Parathyroid adenoma (tissue), 2 donors: ENCODE data around the gene LRRC32.
A peak's percentile ranks its signal among the peaks of the same experiment; 100 is the strongest.

Source experiments
- H2AFZ ChIP-seq: fragments of 300-600 bp; sonication (generic); one replicate; pipeline ENCODE4 v1.7.0; 2017; ENCODE audit warnings: antibody characterized with exemption, mild to moderate bottlenecking
- H3K27ac ChIP-seq: fragments of 300-600 bp; sonication (generic); one replicate; pipeline ENCODE4 v1.7.0; 2017
- H3K27me3 ChIP-seq: fragments of 300-600 bp; sonication (generic); one replicate; pipeline ENCODE4 v1.7.0; 2017; ENCODE audit warnings: low read length; ENCODE audit not compliant: control insufficient read depth, insufficient read depth
- H3K36me3 ChIP-seq: fragments of 300-600 bp; sonication (generic); one replicate; pipeline ENCODE4 v1.7.0; 2017; ENCODE audit warnings: low read length; ENCODE audit not compliant: control insufficient read depth, insufficient read depth
- H3K4me1 ChIP-seq: fragments of 300-600 bp; sonication (generic); one replicate; pipeline ENCODE4 v1.7.0; 2017; ENCODE audit warnings: control low read depth
- H3K4me2 ChIP-seq: fragments of 300-600 bp; sonication (generic); one replicate; pipeline ENCODE4 v1.7.0; 2017; ENCODE audit warnings: low read length
- H3K4me3 ChIP-seq: fragments of 300-600 bp; sonication (generic); one replicate; pipeline ENCODE4 v1.7.0; 2017; ENCODE audit warnings: low read depth, low read length
- H3K79me2 ChIP-seq: fragments of 300-600 bp; sonication (generic); one replicate; pipeline ENCODE4 v1.7.0; 2017; ENCODE audit warnings: control low read depth
- H3K9ac ChIP-seq: fragments of 300-600 bp; sonication (generic); one replicate; pipeline ENCODE4 v1.7.0; 2017; ENCODE audit warnings: mild to moderate bottlenecking
- H3K9me3 ChIP-seq: fragments of 300-600 bp; sonication (generic); one replicate; pipeline ENCODE4 v1.7.0; 2017; ENCODE audit warnings: low read length; ENCODE audit not compliant: control insufficient read depth
- CTCF ChIP-seq: fragments of 300-600 bp; sonication (generic); IDR thresholded peaks from one replicate; pipeline ENCODE4 v1.7.0; 2017; ENCODE audit warnings: antibody characterized with exemption, mild to moderate bottlenecking
- donor health status: primary hyperparathyroidism.

Gene LRRC32

DNA sequence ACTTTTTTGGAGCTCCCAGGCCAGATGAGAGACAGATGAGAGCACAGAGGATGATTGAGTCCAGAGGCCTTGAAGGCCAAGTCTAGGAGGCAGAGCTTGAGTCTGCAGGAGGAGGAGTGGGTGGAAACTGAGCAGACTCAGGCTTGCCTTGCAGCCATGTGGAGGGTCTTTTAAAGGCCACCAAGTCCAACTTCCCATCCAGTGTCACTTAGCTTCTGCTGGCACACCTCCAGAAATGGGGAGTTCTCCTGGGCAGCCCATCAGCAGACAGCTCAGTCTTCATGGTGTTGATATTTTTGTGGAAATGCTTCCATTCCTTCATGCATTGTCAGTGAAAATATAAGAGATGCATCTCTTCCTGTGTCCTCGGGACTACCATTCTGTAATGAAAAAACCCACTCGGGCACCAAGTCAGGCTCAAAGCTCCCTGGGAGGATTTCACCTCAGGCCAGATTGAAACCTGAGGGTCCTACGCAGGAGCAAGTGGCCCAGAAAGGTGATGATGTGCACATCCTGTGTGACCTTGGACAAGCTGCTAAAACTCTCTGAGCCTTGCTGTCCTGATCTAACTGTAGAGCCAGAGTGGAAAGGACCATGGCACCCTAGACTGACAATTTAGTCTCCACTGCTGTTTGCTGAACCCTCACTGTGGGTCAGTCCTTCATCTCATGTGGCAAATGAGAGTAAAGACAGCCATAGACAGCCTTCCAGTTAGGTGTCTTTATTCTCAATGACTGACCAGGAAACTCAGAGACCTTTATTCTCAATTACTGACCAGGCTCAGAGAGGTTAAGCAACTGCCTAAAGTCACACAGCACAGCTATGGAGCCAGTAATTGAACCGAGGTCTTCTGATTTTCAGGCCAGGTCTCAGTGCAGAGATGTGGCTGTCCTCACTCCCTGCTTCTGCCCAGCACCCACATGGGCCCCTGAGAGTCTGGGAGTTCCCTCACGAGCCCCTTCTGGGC is 2.9 kb upstream of the LRRC32 start:
- Histone ChIP-seq H3K4me1 (no peaks in the 10 kb centered on the region), H3K36me3 (no peaks in the 10 kb centered on the region), H3K4me2 (no peak overlapping the region), H3K9me3 (no peaks in the 10 kb centered on the region), H3K27me3 (no peaks in the 10 kb centered on the region), H3K79me2 (no peaks in the 10 kb centered on the region), H3K27ac (no peak overlapping the region), H3K4me3 (no peak overlapping the region), H2AFZ (no peak overlapping the region), H3K9ac (no peak overlapping the region)
- no peak for TF ChIP-seq CTCF

DNA sequence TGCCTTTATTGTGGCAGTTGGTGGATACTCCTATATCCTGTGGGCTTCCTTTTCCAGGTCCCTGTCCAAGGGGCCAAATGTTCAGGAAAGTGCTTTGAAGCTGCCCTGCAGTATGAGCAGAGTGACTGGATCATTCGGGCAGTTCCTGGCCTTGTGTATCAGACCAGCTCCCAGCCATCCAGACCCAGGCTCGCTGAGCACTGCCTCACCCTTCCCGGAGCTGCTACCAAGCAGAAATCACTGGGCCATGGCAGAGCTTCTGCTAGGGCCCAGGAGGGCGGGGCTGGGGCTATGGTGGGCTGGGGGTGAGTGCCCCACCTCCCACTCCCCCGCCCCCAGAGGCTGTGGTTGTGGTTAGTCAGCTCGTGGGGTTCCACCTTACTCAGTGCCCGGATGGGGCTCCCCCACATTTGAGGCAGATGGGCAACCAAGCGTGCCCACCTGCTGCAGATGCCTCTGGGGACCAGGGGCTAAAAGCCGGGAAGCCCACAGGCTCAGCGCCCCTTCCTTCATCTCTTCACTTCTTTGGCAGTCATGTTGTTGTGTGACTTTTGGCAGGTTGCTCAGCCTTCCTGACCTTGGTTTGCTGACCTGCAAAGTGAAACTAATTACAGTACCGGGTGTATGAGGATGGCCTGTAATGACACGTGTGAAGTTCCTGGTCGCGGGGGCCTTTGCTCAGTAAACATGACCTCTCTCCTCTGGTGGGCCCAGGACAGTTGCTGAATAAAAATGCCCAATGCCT is 2.1 kb upstream of the LRRC32 start:
- no peak overlapping the region for H3K9ac ChIP-seq
- H3K4me2 ChIP-seq: no peak overlapping the region
- H2AFZ ChIP-seq: no peak overlapping the region
- no peaks in the 10 kb centered on the region for H3K79me2 ChIP-seq
- no peaks in the 10 kb centered on the region for H3K27me3 ChIP-seq
- no peaks in the 10 kb centered on the region for H3K9me3 ChIP-seq
- H3K27ac ChIP-seq: no peak overlapping the region
- H3K4me3 ChIP-seq: no peak overlapping the region
- no peak for TF ChIP-seq CTCF
- H3K36me3 ChIP-seq: no peaks in the 10 kb centered on the region
- no peaks in the 10 kb centered on the region for H3K4me1 ChIP-seq

- Histone ChIP-seq H3K36me3 (no peaks in the 10 kb centered on the region), H3K79me2 (no peaks in the 10 kb centered on the region), H2AFZ (no peak overlapping the region), H3K27ac (peak overlapping the region; percentile 36), H3K27me3 (no peaks in the 10 kb centered on the region), H3K4me1 (no peaks in the 10 kb centered on the region), H3K9me3 (no peaks in the 10 kb centered on the region), H3K4me3 (no peak overlapping the region), H3K4me2 (no peak overlapping the region), H3K9ac (no peak overlapping the region)
- no peak for TF ChIP-seq CTCF
Measured at GRCh38 chr11:76671626-76672309, 1.2 kb upstream of the LRRC32 start.

DNA sequence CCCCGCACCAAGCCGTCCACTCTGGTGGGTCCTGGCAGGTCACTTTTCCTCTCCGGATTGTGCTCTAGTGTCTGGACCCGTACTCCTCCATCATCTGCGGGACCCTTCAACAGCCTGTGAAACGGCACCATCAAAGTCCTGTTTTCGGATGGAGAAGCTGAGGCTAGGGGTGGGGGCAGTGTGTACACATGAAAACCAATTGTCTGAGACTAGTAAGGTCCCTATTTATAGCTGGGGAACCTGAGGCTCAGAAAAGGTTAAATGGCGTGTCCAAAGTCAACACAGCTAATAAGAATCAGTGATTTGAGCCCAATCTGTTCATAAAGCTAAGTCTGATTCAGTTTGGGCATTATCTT is 668 bp upstream of the LRRC32 start:
- no peaks in the 10 kb centered on the region for H3K79me2 ChIP-seq
- no peaks in the 10 kb centered on the region for H3K36me3 ChIP-seq
- H3K27me3 ChIP-seq: no peaks in the 10 kb centered on the region
- no peak overlapping the region for H3K4me2 ChIP-seq
- peak overlapping the region; percentile 38 for H2AFZ ChIP-seq
- H3K27ac ChIP-seq: peak overlapping the region; percentile 36
- no peak overlapping the region for H3K9ac ChIP-seq
- no peak overlapping the region for H3K4me3 ChIP-seq
- H3K9me3 ChIP-seq: no peaks in the 10 kb centered on the region
- TF ChIP-seq CTCF: no peak
- H3K4me1 ChIP-seq: no peaks in the 10 kb centered on the region
